Esophagus muscularis mucosa (tissue), 4 donors: ENCODE measurements around the gene ITGAX.

Source experiments
- EP300 ChIP-seq: sonication (generic); formaldehyde crosslinking; IDR thresholded peaks from one replicate; pipeline ENCODE4 v1.6.1; 2017; ENCODE audit warnings: antibody characterized with exemption
- POLR2AphosphoS5 ChIP-seq, 2 donors: sonication (generic); formaldehyde crosslinking; IDR thresholded peaks; one replicate each; pipeline ENCODE4 v1.6.1; 2017; ENCODE audit warnings: antibody characterized with exemption in 2 of 2
- TF ChIP-seq, protein P1 (sequence below), 3 experiments: fragments of 200-600 bp in 2 of 3; fragments of 450-650 bp in 1 of 3; sonication (generic) in 2 of 3; IDR thresholded peaks; one replicate each; pipeline ENCODE4 v1.5.1; 2017 to 2019; ENCODE audit warnings: antibody characterized with exemption in 3 of 3, mild to moderate bottlenecking in 2 of 3, moderate library complexity in 1 of 3

DNA sequence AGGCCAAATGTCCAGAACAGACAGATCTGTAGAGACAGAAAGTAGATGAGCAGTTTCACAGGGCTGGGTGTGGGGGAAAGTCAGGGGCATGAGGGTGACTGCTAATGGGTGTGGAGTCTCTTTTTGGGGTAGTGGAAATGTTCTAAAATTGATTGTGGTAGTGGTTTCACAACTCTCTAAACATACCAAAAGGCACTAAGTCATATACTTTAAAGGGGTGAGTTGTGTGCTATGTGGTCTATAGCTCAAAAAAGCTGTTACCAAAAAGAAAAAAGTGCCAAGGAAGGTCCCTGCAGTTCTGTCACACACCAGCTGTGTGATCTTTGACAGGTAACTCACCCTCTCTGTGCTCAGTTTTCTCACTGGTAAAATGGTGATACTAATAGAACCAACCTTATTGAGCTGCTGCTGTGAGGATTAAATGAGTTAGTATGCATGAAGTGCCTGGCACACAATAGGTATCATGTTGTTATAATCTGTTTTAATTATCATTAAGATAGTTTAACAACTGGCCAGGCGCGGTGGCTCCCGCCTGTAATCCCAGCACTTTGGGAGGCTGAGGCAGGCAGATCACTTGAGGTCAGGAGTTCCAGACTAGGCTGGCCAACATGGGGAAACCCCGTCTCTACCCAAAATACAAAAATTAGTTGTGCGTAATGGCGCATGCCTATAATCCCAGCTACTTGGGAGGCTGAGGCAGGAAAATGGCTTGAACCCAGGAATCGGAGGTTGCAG lies 10.3 kb downstream of the ITGAX start:
- TF ChIP-seq, protein P1, sequence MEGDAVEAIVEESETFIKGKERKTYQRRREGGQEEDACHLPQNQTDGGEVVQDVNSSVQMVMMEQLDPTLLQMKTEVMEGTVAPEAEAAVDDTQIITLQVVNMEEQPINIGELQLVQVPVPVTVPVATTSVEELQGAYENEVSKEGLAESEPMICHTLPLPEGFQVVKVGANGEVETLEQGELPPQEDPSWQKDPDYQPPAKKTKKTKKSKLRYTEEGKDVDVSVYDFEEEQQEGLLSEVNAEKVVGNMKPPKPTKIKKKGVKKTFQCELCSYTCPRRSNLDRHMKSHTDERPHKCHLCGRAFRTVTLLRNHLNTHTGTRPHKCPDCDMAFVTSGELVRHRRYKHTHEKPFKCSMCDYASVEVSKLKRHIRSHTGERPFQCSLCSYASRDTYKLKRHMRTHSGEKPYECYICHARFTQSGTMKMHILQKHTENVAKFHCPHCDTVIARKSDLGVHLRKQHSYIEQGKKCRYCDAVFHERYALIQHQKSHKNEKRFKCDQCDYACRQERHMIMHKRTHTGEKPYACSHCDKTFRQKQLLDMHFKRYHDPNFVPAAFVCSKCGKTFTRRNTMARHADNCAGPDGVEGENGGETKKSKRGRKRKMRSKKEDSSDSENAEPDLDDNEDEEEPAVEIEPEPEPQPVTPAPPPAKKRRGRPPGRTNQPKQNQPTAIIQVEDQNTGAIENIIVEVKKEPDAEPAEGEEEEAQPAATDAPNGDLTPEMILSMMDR (IDR thresholded peaks at IDR 0.05) = no peak
- TF ChIP-seq POLR2AphosphoS5 (IDR thresholded peaks at IDR 0.05) (no peak), EP300 (no peak)
